Vagina (tissue), 2 donors: Measurements from ENCODE around the gene ADGRA1.

Experiments used
- CTCF ChIP-seq, 3 experiments: fragments of 450-650 bp in 2 of 3; fragments of 200-600 bp in 1 of 3; sonication (generic) in 1 of 3; IDR thresholded peaks; one replicate each; pipeline ENCODE4 v1.5.1; 2017 to 2019; ENCODE audit warnings: antibody characterized with exemption in 3 of 3, mild to moderate bottlenecking in 2 of 3, moderate library complexity in 2 of 3
- POLR2A ChIP-seq, 2 donors: fragments of 450-650 bp; IDR thresholded peaks; one replicate each; pipeline ENCODE4 v1.6.1; 2017; ENCODE audit warnings: antibody characterized with exemption in 2 of 2, mild to moderate bottlenecking in 2 of 2, moderate library complexity in 2 of 2

- no peak for TF ChIP-seq POLR2A (IDR thresholded peaks at IDR 0.05)
- no peak for TF ChIP-seq CTCF (IDR thresholded peaks at IDR 0.05)
Measured at GRCh38 chr10:133127291-133128125, 39.8 kb downstream of the ADGRA1 start.
